ENCODE data around the gene F8.
A peak's percentile ranks its signal among the peaks of the same experiment; 100 is the strongest.

F8 gene

GRCh38 chrX:154812341-154813101 is 210.0 kb downstream of the F8 start:
- DNase-seq, result no peak

- DNase-seq, result no peak
Measured at GRCh38 chrX:154809939-154810665, 212.4 kb downstream of the F8 start.

- DNase-seq, result no peak
Measured at GRCh38 chrX:154806837-154807501, 215.6 kb downstream of the F8 start.

- no peak for DNase-seq
Measured at GRCh38 chrX:154805696-154806091, 216.8 kb downstream of the F8 start.

DNA sequence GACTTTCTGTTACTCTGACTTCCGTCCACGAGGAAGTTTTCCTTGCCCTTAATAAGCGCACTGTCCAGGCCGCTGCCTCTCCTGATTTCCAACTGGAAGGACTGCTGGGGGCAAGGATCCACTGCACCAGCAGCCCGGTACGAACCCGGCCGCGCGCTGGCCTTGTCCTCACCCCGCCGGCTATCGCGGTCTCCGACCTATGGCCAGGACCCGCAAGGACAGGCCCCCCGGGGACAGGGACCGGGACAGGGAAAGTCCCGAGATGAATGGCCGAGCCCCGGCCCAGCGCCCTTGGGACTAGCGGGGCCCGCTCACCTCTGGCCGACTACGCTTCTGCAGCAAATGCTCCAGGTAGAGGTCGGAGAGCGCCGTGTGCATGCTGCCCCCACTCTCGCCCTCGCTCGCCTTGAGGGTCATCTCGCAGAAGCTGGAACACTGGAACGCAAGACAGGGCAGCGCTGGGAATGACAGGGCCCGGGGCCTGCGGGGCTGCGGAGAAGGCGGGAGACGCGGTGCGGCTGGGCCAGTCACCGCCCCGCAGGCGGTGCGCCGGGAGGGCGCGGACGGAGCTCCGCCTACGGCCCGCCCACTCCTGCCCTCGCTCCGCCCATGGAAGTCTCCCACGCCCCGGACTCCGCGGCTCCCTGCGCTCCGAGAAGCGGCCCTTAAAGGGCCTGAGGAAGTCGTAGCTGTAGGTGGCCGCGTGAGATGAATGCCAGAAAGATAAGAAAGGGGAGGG is 217.4 kb downstream of the F8 start, which contains the start of gene MPP1:
Gene MPP1 (minus strand): TSS at position 529 of the 739 bp plus-strand sequence. CDS start 112 bp downstream, at position 417.
- peak; percentile 65 for DNase-seq

DNA sequence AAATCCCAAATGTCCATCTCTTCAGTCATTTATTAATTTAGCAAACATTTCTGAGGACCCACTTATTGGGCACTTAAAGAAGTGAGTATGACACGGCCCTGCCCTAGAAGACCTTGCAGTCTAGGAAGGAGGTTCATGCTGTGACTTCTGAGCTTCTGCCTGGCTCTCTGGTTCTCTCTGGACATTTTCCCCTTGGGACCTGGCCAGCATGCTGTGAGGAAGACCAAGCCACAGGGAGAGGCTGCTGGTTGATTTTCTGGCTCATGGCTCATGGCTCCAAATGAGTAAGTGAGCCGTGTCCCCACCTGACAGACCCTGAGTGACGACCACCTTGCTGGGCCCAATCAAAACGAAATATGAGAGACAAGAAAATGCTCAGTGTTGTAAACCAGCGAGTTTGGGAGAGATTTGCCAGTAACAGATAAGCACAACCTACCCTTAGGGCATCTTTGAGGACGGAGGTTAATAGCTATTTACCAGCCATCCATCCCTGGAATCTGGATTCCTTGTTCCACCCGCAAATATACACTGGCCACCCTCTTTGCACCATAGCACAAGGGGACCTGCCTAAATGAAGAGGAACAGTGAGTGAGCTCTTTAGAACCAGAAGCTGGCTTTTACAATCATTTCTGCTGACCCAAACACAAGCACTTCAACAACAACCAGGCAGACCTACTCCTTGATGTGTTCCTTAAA is 218.1 kb downstream of the F8 start:
- DNase-seq, result no peak

- DNase-seq, result no peak
Measured at GRCh38 chrX:154802947-154803346, 219.6 kb downstream of the F8 start.

- peak; percentile 4 for DNase-seq
Measured at GRCh38 chrX:154800478-154801210, 221.9 kb downstream of the F8 start.

- DNase-seq, result peak; percentile 84
Measured at GRCh38 chrX:154799556-154800348, 222.8 kb downstream of the F8 start.

DNA sequence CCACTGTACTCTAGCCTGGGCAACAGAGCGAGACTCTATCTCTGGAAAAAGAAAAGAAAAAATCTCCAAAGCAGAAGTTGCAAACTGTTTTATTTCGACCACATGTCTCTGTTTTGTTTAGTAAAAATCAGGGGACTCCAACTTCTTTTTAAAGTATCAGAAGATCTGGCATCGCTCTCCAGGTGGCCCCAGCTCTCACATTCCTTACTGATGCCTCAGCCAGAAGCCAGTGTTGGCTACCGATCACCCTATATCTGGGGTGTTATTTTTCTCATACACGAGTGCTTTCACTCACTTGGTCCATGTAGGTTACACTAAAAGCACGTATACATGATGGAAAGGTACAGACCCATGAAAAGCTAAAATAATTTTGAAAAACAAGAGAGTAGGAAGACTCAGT is 225.5 kb downstream of the F8 start:
- no peak for DNase-seq

DNA sequence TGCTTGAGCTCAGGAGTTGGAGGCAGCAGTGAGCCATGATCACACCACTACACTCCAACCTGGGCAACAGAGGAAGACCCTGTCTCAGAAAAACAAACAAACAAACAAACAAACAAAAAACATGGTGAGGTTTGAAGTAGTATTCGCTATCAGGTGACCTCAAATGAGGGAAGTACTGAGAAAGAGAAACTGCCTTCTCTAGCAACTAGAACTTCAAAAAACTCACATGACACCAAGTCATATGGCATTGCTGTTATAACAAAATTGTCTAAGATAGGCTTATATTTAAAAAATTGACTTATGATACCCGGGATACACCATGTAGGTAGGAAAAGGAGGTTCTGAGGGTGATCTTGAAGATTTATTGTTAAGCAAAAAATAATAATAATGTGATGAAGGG is 227.5 kb downstream of the F8 start:
- no peak for DNase-seq

DNA sequence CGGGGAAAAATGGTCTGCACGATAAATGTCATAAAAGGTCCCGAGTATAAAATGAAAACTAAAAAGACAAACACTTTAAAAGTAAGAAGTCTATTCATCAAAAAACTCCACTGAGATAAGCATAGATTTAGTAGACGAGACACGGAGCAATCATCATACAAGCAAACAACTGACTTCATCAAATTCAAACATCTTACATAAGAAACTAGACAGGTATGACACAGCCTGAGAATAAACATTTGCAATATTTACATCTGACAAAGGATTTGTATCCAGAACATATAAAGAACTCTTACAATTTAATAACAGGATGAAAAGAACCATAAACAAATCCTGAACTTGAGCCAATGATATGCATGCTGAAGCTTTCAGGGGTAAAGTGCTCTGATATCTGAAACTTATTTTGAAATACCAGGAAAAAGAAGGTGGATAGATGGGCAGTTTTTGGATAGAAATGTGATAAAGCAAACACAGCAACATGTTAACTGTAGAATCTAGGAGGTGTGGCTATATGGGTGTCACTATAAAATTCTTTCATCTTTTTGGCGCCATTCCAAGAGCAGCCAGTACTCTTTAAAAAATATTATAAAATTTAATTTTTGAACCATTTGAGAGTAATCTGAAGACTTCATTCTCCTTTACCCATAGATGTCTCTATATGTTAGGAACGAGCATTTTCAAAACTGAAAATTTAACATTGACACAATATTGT is 229.3 kb downstream of the F8 start:
- peak; percentile 2 for DNase-seq

DNA sequence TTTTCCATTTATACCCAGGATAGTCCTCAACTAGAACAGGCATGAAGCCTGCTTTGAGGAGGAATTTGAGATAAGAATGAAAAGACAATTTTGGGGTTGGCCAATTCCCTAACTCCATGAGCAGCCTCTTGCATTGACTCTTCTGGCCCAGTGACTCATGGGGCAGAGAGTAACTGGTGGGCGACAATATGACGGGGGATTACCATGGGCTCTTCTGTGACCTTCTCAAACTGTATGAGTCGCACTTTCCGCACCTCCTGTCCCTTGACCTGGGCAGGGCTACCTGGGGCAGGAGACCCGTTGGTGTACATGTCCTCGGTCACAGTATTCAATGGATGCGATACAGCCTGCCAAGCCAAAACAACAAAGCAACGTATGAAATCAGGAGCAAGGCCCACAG is 230.6 kb downstream of the F8 start:
- no peak for DNase-seq

DNA sequence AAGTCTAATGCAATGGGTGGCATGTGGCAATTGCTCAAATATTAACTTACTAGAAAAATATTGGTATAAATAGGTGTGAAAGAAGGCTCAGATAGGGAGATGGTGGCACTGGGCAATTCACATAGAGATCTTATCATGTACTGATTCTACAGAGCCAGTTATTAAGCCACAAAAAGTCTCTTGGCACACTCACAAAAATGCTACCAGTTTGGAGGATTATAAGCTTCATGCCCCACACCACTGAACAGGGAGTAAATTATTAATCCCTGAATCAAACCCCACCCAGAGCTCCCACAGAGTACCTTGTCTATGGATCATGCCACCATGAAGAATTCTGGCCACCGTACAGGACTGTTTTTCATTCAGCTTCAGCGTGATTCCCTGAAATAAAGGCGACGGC is 231.1 kb downstream of the F8 start:
- no peak for DNase-seq

Data from NCI-H774 (cell line).